ENCODE measurements around the gene ELMO3.

ELMO3 gene

DNA sequence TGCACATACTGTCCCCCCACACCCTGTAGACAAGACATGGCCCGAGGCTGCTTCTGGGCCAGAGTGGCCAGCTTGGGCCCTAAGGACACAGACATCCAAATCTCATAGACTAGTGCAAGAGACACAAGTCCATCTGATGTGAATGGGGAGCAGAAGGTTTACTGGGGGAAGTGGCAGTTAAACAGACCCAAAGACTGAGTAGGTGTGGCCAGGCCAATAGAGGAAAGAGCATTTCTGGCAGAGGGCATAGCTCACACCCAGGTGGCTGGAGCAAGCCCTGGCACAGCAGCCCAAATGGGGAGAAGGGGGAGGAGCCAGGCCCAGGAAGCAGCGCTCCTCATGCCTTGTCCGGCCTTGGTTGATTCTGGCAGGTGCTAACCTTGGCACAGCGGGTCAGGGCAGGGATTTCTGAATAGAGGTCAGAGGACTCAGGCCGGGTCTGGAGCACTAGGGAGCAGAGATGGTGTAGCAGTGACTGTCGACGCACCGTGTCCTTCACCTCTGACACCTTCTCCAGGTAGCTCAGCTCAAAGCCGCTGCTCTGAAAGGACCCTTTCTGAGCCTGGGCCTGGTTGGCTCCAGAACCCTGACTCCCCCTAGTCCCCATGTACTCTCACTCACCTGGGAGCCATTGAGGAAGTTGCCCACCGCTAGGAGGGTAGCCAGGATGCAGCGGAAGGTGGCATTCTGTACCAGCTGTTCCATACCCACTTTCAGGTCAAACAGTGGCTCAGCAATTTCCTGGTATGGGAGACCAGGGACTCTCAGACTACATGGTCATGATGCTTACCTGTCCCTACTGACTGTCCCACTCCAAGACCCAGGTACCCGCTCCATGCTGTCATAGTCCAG is 32.1 kb downstream of the ELMO3 start:
- no peak overlapping the region for H3K4me3 ChIP-seq (ENCODE audit: low read length)
- no peak for DNase-seq (ENCODE audit: low read depth, low spot score)

DNA sequence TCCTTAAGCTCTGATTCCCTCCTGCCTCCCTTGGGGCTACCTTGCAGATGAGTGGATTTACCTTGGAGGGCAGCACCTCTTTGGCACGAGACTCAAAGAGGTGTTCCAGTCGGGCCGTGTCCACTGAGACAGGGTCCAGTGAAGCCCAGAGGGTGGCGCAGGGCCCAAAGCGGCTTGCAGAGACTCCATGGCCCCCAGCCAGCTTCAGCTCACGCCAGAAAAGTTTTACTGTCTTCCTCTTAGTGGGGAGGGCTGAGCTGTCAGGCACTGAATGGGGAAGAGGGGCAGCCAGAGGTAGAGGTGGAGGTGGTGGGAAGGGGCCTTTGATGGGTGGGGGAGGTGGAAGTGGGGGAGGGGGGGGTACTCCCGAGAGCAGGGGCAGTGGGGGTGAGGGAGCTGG is 34.7 kb downstream of the ELMO3 start:
- H3K4me3 ChIP-seq (ENCODE audit: low read length), result no peak overlapping the region
- DNase-seq (ENCODE audit: low read depth, low spot score), result no peak

DNA sequence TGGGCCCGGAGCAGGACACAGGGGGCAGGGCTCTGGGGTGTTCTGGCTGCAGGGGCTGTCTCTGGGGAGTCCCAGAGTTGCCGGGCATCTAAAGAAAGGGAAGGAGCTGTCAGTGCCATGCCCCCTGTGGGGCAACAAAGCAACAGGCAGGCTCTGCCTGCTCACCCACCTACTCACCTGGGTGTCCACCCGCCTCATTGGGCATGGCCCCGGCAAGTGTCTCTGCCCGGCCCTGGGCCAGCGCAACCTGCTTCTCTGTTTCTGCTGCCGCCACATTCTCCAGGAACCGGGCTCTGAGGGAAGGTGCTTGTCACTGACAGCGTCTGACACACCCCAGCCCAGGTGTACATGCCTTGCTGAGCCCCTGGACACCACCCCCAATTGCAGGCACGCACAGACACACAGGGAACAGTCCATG is 35.3 kb downstream of the ELMO3 start:
- DNase-seq (ENCODE audit: low read depth, low spot score), result no peak
- H3K4me3 ChIP-seq (ENCODE audit: low read length), result no peak overlapping the region

DNA sequence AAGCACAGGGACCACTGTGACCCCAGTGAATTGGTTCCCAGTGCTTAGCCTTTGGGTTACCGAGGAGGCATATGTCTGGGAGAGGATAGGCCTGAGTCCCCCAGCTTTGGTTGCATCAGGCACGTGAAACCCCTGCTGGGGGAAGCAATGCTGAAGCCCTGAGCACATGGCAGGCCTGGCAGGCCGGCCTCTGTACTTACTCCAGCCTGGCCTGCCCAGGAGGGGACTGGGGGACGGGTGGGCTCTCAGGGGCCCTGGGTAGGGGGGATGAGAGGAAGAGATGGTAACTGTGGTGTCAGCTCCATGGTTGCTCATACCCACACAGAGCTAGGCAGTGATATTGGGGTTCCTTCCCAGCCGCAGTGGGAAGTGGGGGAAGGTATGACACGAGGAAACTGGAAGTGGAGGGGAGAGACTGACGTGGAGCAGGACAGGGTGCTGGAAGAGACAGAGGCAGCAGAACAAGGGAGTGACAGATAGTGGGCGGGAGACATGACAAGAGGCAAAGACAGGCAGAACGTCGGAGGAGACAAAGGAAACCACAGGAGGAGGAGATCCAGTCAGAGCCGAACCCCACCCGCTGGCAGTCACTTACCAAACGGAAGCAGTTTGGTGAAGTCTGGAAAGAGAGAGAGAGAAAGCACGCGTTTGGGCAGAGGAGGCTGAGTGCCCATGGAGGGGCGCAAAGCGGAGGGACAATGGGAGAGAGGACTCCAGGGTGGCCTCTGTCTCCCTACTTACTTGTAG is 37.1 kb downstream of the ELMO3 start:
- H3K4me3 ChIP-seq (ENCODE audit: low read length), result peak overlapping the region; percentile 65

DNA sequence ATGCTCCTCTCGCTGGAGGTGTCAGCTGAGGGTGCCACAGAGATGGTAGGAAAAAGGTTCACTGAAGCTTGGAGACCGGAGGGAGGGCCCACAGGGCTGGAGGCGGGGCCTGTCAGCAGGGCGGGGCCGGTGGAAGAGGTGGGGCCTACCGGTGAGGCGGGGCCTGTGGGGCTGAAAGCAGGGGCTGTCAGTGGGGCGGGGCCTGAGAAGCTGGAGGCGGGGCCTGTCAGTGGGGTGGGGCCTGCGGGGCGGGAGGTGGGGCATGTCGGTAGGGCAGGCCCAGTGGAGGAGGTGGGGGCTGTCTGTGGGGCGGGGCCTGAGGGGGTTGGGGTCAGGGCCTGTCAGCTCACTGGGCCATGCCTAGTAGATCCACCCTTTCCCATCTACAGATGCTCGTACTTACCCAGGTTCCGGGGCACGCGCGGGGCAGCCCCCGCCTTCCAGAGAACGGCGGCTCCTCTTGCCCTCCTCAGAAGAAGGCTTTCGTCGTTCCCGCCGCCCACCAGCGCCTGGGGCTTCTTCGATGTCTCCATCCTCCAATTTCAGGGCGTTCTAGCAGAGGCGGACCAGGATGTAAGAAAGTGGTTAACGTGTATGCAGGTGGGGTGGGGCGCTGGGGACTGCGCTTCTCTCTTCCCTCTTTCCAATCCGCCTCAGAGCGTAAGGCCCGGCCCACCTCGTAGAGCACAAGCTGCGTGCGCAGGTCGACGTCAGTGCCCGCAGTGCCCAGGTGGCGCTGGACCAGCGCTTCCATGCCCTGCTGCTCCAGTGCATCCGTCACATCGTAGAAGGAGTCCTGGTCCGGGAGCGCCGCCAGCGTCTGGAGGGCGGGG is 37.8 kb downstream of the ELMO3 start:
- peak overlapping the region; percentile 65 for H3K4me3 ChIP-seq (ENCODE audit: low read length)
- DNase-seq (ENCODE audit: low read depth, low spot score), result peak; percentile 81

More for the DNA sequence above, 37.1 kb downstream of the ELMO3 start:
- DNase-seq (ENCODE audit: low read depth, low spot score), result peak; percentile 94

DNA sequence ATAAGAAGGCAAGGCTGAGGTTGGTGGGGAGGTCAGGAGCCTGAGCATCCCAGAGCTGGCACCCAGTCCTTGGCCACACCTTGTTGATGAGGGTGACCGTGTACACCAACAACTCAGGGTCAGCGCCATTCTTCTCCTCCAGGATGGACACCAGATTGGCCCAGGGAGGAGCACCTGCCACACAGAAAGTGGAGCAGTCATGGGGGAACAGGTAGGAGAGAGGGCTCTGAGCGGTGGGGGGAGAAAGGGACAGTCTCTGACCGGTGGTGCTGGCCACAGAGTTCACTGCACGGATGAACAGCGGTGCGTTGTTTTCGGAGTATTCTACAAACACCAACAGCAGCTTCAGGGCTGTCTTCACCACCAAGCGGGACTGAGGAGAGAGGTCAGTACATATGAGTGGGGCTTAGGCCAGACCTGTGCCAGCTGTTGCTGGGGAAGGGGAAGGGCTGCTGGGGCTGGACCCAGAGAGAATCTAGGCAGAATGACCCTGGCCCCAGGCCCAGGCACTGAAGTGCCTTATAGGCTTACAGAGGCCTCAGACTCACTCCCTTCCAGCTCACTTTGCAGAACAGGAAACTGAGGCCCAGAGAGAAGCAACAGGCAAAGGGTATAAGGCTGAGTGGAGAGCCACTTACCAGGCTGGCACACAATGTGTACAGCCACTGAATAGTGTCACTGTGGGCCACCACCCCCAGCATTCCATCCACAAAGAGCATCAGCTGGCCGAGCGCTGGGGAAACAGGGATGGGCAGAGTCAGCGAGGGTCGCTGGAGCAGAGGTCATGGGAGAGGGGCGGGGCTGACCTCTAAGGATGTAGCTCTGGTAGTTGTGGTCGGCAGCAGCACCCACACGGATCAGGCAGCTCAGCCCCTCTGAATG is 38.7 kb downstream of the ELMO3 start:
- no peak for DNase-seq (ENCODE audit: low read depth, low spot score)
- H3K4me3 ChIP-seq (ENCODE audit: low read length), result no peak overlapping the region

DNA sequence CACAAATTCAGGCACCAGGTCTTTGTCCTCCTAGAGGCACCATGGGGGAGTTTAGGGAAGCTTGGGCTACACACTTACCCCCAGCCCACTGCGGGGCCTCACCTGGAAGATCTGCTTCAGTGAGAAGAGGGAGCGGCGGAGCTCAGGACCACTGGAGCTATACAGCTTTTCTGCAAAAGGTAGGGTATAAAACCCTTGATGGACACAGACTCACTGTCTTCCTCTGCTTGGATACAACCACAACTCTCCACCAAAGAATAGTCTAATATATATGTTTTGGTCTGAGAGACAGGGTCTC is 39.3 kb downstream of the ELMO3 start:
- H3K4me3 ChIP-seq (ENCODE audit: low read length), result no peak overlapping the region

DNA sequence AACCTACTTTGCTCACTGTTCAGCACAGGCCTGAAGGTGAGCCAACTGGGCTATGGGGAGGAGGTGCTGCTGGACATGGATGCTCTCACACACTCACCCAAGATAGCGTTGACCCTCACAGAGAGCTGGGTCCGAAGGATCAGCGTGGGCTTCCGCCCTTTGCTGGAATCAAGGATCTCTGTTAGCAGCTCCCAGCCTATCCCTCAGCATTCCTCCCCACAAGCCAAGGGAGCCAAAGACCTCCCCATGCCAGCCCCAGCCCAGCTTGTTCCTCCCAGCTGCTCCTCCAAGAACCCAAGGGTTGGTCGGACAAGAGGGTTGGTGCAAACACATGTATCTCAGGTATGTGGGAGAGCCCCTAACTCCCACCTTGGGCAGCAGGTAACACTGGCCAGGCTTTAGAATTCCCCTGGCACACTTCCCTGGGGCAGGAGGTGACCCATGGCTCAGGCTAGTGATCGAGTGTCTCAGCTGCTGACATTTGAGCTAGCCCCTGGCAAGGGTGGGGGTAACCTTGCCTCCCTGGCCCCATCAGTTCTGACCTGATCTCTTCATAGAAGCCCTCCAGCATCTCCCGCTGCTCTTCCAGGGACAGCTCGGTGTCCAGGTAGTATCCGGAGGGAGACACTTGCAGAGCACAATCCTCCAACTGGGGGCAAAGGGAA is 40.0 kb downstream of the ELMO3 start:
- no peak for DNase-seq (ENCODE audit: low read depth, low spot score)
- H3K4me3 ChIP-seq (ENCODE audit: low read length), result no peak overlapping the region

More for the DNA sequence above, 39.3 kb downstream of the ELMO3 start:
- no peak for DNase-seq (ENCODE audit: low read depth, low spot score)

DNA sequence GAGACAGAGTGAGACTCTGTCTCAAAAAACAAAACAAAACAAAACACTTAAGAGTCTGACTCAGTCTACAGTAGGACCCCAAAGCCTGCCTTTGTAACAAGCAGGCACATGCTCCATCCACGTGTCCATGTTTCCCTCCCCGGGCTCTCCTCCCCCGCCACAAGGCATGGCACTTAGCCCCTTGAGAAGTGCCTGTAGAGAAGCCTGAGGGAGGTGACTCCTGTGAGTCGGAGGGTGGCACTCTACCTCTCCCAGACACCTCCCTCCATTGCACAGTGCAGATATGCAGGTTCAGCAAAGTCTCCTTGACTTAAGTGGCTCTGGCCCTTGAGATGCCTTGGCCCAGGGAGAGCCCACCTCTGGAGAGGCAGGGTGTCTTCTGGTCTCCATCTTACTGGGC is 41.6 kb downstream of the ELMO3 start:
- H3K4me3 ChIP-seq (ENCODE audit: low read length), result no peak overlapping the region
- DNase-seq (ENCODE audit: low read depth, low spot score), result no peak

DNA sequence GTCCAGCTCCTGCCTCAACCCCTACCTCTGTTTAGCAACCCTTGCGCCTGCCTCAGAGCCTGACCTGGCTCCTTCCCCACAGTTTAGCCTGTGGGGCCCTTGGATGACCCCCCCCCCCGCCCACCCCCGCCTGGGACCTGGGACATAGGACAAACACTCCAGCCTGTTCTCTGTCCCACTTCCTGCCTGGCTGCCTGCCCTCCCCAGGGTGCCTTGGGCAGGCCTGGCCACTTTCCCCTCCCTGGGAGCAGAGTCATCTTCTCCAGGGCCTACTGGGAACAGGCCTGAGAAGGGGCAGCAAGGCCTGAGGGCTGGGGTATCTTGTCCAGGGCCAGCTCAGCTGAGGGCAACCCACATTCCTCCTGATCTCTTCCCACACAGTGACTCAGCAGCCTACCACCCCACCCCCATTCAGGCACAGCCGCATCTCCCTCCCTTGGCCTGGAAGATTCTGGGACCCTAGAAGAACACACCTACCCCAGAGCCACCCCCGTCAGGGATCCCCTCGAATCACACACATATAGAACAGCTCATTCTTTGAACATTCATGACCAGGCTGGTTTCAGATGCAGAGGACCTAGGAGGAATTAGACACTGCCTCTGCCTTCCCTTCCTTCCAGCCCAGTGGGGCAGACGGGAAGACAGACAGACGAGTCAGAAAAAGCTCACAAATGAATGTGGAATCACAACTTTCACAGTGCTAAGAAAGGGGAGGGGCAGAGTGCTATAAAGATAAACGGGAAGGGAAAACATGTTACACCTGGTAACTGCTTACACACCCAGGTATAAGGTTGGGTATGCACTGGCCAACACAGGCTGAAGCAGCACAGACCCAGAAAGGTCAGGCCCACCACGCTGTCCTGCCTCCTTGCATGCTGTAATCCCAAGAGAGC is 42.3 kb downstream of the ELMO3 start:
- H3K4me3 ChIP-seq (ENCODE audit: low read length), result no peak overlapping the region
- DNase-seq (ENCODE audit: low read depth, low spot score), result no peak

DNA sequence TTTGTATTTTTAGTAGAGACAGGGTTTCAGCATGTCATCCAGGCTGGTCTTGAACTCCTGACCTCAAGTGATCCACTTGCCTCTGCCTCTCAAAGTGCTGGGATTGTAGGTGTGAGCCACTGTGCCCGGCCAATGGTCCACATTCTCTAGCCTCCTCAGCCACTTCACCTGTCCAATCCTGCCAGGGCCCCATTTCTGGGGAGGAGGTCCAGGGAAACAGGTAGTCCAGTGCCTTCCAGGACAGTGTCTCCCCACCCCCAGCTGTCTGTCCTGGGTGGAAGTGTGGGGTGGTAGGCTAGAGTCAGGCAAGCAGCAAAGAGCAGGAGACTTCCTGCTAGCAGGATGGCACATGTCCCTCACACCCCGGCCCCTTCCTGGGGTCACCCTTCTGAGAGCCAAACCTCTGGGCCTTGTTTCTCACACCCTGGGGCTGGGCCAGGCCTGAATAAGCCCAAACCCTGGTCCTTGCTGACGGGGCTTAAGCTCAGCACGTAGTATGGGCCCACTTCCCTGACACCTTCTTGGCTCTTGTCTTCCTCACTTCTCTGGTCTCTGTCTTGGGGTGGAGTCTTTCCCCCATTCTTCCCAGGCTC is 43.3 kb downstream of the ELMO3 start:
- no peak for DNase-seq (ENCODE audit: low read depth, low spot score)
- no peak overlapping the region for H3K4me3 ChIP-seq (ENCODE audit: low read length)

DNA sequence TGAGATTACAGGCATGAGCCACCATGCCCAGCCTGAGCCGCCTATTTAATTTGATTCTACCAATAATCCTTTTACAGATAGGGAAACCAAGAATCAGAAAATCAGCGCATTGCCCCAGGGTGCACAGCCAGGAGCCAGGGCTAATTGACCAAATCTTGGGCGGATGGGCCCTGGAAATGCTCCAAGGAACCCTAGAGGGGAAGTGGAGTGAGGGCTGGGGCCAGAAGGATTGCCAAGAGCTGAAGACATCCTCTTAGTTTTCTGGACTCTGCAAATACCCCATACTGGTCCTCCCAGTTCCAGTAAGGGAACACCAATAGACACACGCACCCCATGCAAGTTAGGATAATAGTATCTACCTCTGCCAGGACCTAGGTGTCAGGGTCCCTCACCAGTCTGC is 44.5 kb downstream of the ELMO3 start:
- no peak for DNase-seq (ENCODE audit: low read depth, low spot score)
- H3K4me3 ChIP-seq (ENCODE audit: low read length), result no peak overlapping the region

DNA sequence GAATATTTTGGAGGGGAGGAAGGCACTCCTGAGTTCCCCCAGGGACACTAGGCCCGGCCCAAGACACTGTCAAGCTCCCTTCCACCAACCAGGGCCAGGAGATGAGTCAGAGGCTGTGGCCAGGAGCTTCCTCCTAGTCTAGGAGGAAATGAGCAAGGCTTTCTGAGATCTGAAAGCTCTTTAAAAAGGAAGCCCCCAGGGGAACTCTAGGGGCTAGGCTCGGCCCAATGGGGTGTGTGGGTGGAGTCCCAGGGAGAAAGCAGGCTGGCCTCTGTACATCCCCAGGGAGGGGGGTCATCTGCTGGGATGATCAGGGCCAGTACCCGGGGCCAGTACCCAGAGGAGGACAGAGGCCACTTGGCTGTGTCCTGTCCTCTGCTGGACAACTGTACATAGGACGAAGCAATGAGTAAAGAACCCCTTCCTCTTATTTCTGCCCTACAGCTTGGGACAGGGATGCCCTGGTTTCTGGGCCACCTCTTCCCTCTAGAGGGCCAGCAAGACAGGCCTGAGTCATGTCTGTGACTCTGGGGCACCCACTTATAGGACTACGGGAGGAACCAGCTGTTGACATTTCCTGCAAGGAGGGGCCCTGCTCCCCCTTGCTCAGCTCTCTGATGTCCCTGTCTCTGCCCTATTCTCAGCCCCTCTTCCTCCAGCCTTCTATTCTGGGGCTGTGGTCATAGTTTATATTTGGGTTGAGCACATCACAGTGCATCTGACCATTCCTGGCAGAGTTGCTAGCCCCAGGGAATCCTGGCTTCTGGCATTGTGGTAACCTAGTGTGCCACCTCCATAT is 45.7 kb downstream of the ELMO3 start:
- peak overlapping the region; percentile 21 for H3K4me3 ChIP-seq (ENCODE audit: low read length)
- peak; percentile 74 for DNase-seq (ENCODE audit: low read depth, low spot score)

DNA sequence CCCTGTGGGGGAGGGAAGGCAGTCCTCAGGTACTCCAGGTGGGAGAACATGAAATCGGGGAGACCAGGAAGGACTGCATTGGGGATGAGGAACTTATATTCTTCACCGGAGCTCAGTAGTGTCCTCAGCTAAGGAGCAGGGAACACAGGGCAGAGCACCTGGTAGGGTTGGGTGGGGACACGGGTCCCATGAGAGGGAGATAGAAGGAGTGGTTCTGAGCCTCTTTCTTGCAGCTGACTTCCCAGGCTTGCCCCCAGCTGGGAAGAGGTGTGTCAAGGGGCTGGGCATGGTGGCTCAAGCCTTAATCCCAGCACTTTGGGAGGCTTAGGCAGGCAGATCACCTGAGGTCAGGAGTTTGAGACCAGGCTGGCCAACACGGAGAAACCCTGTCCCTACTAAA is 46.3 kb downstream of the ELMO3 start:
- no peak overlapping the region for H3K4me3 ChIP-seq (ENCODE audit: low read length)
- no peak for DNase-seq (ENCODE audit: low read depth, low spot score)

DNA sequence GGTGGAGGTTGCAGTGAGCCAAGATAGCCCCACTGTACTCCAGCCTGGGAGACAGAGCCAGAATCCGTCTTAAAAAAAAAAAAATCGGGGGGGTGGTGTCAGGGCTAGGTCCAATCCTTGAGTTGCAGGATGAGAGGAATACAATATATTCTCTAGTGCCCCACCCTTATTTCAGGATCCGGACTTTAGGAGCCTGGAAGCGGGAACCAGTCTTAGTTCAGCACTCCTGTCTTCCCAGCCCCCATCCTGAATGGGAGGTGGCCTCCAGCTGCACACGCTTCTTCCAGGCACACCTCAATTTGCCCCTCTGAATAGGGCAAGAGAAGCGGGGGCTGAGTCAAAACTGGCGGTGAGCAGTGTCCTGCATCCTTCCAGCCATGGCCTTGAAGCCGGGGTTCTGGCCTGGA is 46.7 kb downstream of the ELMO3 start:
- H3K4me3 ChIP-seq (ENCODE audit: low read length), result no peak overlapping the region
- no peak for DNase-seq (ENCODE audit: low read depth, low spot score)

DNA sequence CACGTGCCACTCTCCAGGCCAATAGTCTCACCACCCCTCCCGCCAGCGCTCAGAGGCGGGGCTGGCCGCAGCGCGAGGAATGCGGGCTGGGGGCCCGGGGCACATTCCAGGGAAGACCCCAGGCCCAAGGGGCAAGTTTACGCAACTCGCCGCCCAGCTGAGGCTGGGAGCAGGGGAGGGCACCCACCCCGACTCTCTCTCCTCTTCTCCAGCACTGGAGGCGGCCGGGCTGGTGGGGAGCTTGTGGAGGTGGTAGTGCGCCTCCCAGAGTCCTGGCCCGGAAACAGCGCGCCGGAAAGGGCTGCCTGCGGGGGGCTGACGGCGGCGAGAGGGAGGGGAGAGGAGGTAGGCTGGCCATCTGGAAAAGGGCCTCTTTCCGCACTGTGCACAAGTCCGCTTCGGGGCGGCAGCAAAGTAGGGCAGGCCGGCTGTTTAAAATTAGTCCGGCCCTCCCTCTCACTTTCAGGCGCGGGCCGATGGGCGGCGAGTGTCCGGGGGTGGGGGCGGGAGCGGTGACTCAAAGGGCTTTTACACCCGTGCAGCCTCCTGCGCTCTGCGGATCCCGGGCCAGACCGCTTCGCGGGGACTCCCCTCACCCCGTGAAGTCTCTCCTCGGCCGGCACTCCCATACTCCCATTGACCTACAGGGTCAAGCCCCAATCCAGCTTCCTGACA is 47.3 kb downstream of the ELMO3 start:
- peak overlapping the region; percentile 78 for H3K4me3 ChIP-seq (ENCODE audit: low read length)
- DNase-seq (ENCODE audit: low read depth, low spot score), result no peak
